ENCODE data around the gene H1-8. TPM values are rescaled to one million over a fixed set of nuclear protein-coding genes. Genes with fewer than 3 reads are reported as not detected.

The H1-8 gene
- total and polyA plus RNA-seq, 9 of the 15 experiments (the other 6 are each of a cell fraction or from before 2014, with no cell fraction given): not detected

DNA sequence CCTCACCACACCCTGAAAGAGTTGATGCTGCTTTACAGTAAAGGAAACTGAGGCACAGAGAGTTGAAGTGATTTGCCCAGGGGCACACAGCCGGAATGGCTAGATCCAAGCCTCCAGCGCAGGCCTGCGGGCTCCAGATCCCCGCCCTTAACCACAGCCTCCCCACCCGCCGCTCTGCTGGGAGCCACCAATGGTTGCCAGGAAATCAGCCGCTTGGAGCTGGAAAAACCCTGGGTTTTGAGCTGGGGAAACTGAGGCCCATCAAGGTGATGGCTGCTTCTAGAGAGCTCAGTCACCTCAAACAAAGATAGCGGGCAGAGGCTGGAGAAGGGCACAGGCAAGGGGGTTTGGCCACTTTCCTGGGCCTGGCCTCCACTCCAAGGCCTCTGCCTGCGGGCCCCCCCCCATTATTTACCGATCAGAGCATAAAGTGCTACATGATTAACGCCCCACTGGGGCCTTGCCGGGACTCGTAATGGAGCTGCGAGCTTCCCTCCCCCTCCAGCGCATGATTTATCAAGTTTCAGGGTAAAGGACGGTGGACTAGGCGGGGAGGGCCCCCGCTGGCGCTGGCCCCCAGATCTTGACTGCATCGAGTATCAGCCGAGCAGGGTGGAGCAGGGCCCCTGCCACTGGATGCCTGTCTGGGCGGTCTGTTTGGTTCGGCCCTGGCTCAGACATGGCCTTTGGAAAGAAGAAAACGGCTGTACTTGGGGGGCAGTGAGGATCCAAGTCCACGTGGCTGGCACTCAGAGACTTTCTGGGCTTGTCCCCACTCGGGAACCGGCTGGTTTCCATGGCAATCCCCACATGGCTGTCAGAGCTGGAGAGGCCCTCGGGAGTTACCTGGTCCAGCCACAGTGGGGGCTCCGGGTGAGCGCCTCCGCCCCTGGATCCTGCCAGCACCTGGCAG is 54.4 kb downstream of the H1-8 start (continued):
- TF ChIP-seq HCFC1 (IDR thresholded peaks at IDR 0.05; ENCODE audit: low read depth, low read length) (no peak), FOXM1 (IDR thresholded peaks at IDR 0.05; ENCODE audit: low read depth) (no peak), FOXM1 (CRISPR knock-in tag; IDR thresholded peaks at IDR 0.05; ENCODE audit: low read depth) (no peak), MEIS2 (IDR thresholded peaks at IDR 0.05; ENCODE audit: partially characterized antibody) (peak; percentile 58), MXI1 (IDR thresholded peaks at IDR 0.05; ENCODE audit: low read depth, low read length) (no peak), SNIP1 (IDR thresholded peaks at IDR 0.05; ENCODE audit: low read depth) (no peak), ZFX (CRISPR knock-in tag; IDR thresholded peaks at IDR 0.05) (peak; percentile 75), CBFB (CRISPR knock-in tag; IDR thresholded peaks at IDR 0.05) (no peak), TCF3 (CRISPR knock-in tag; IDR thresholded peaks at IDR 0.05) (no peak), TAF7 (tag; IDR thresholded peaks at IDR 0.05) (no peak), ZNF133 (CRISPR knock-in tag; IDR thresholded peaks at IDR 0.05) (no peak), HMG20A (CRISPR knock-in tag; conservative IDR thresholded peaks at IDR 0.05) (no peak)
- TF ChIP-seq, protein P1, sequence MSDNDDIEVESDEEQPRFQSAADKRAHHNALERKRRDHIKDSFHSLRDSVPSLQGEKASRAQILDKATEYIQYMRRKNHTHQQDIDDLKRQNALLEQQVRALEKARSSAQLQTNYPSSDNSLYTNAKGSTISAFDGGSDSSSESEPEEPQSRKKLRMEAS (CRISPR knock-in tag; IDR thresholded peaks at IDR 0.05): peak; percentile 71
- TF ChIP-seq, protein P2, sequence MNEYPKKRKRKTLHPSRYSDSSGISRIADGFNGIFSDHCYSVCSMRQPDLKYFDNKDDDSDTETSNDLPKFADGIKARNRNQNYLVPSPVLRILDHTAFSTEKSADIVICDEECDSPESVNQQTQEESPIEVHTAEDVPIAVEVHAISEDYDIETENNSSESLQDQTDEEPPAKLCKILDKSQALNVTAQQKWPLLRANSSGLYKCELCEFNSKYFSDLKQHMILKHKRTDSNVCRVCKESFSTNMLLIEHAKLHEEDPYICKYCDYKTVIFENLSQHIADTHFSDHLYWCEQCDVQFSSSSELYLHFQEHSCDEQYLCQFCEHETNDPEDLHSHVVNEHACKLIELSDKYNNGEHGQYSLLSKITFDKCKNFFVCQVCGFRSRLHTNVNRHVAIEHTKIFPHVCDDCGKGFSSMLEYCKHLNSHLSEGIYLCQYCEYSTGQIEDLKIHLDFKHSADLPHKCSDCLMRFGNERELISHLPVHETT (CRISPR knock-in tag; conservative IDR thresholded peaks at IDR 0.05 in 1 of 2, IDR thresholded peaks at IDR 0.05 in 1 of 2): no peak
- TF ChIP-seq, protein P3, sequence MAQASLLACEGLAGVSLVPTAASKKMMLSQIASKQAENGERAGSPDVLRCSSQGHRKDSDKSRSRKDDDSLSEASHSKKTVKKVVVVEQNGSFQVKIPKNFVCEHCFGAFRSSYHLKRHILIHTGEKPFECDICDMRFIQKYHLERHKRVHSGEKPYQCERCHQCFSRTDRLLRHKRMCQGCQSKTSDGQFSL (CRISPR knock-in tag; IDR thresholded peaks at IDR 0.05): peak; percentile 79
- TF ChIP-seq, protein P3 (tag; IDR thresholded peaks at IDR 0.05): peak in 1 of 2 experiments; percentile 64; a peak in 2 of 4 replicates
